Kasumi-1 (cell line): ENCODE data around the gene MRTFB.

Experiments used
- DNase-seq, 2 experiments: peaks; one replicate each; lab custom pipeline; 2025; lab: John Stamatoyannopoulos, UW

The MRTFB gene

DNA sequence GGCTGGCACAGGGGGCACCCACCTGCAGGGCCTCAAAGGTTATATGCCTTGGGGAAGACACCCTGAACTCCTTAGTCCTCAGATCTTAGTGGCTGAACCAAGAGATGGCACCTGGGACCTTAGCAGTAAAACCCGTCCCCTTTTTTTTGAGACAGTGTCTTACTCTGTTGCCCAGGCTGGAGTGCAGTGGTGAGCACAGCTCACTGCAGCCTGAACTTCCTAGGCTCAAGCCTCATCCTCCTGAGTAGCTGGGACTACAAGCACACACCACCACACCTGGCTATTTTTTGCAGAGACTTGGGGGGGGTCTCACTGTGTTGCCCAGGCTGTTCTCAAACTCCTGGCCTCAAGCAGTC, 237.2 kb downstream of the MRTFB start:
- no peak for DNase-seq

DNA sequence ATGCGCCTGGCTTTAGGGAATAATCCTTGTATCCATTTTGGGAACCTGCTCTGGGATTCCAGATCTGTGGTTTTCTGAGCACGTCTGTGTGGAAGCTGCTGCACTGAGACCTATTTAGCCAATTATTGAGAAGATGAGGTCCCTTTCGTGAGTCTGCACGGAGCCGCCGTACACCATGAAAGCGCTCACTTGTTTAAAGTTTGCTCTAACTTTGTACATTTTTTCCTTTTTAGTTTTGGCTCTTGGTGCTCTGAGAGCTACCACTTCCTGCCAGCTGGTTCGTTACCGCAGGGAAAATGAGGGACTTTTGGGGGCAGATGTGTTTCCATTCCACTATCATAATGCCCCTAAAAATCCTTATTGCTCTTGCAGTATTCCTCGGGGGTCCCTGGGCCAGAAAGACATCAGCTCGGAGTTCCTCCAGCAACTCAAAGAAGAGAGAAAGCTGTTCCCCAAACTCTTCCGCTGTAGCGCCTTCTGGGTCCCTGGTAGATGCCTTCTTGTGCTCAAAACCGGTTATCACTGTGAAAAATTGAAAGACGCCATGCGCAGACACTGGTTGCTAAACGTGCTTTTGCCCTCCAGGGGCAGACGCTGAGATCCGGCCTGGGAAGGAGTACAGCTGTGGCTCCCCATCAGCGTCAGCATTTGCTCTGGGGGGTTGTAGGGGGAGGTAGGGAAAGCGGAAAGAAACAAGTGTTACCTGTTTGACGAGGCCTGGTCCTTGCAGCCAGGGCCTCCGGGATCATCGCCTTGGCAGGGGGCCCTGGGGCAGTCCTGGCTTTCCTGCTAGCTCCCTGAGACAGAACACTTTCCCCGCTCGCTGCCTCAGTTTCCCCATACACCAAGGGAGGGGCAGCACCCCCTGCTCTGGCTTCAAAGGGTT, 238.1 kb downstream of the MRTFB start:
- DNase-seq = no peak

DNA sequence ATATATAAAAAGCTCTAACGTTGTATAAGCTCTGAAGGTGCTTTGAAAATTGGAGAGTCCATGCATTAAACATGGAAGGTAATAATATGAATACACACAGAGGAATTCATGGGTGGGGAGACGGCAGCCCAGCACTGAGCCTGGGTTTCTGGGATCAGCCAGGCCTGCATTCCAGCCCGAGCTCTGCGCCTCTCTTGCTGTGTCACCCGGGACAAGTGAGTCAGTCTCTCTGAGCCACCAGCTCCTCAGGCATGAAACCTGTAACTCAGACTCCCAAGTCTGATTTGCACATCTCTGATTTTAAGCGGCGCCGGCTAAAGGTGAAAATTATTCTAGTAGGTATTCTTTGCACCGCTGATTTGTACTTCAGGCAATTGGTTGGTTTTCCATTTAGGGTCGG, 238.8 kb downstream of the MRTFB start:
- no peak for DNase-seq

DNA sequence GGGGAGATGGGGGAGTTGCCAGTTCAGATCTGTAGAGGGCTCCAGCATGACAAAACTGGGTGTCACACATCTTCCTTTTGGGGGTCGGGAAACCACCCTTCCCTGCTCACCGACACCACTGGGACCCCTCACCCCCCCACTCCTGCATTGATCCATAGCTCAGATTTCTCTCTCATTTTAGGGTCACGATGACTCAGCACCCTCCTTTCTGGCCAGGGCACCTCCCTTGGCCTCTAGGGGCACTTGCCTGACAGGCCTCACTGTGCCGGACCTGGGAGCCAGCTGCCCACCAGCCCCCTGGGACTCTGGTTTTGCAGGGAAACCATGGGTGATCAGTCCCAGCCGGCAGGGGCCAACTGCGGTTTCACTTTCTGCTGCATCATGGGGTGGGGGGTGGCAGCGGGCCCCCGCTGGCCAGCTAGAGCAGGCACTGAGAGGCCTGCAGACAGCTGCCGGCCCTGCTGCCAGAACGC, 239.4 kb downstream of the MRTFB start:
- no peak for DNase-seq

DNA sequence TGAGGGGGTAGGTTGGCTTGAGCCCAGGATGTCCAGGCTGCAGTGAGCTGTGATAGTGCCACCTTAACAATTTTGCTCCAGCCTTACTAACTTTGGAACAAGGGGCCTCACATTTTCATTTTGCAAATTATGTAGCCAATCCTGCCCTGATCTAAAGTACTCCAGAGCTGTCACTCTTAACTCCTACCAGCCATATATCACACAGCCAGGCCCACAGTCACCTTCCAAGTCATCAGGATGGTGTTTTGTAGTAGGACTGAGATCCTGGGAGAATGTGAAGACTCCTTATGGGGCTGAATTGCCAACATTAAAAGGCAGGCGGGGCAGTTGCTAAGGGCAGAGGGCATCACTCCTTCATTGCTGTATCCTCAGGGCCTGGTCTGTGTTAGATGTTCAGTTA, 243.0 kb downstream of the MRTFB start:
- DNase-seq = no peak

DNA sequence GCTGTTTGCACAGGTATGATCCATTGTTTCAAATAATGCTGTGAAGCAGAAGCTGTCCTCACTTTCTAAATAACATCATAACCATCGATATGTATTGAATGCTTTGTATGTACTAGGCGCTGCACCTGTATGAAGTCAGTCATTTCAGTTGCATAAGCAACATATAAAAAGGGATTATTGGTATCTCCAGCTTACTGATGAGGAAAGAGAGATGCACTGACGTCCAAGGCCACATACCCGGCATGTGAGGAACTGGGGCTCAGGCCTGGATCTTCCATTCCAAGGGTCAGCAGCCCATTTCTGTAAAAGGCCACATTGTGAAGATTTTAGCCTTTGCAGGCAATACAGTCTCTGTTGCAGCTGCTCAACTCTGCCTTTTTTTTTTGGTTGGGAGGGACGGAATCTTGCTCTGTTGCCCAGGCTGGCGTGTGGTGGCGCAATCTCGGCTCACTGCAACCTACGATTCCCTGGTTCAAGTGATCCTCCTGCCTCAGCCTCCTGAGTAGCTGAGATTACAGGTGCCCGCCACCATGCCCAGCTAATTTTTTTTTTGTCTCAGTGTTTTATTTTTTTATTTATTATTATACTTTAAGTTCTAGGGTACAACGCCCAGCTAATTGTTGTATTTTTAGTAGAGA, 244.7 kb downstream of the MRTFB start:
- DNase-seq = no peak
